Ishikawa (cell line): ENCODE measurements around the gene ASB1.

Experiments
- CEBPB ChIP-seq: IDR thresholded peaks from 2 replicates; pipeline ENCODE4 v1.6.1; 2012
- CREB1 ChIP-seq: IDR thresholded peaks from 2 replicates; pipeline ENCODE4 v1.6.1; 2012; ENCODE audit warnings: low read depth
- EGR1 ChIP-seq: IDR thresholded peaks from 2 replicates; pipeline ENCODE4 v1.6.1; 2012
- EP300 ChIP-seq: IDR thresholded peaks from 2 replicates; pipeline ENCODE4 v1.6.1; 2012; ENCODE audit warnings: borderline replicate concordance
- FOXM1 ChIP-seq: IDR thresholded peaks from 2 replicates; pipeline ENCODE4 v1.6.1; 2012; ENCODE audit warnings: low read depth, borderline replicate concordance
- MAX ChIP-seq: IDR thresholded peaks from 2 replicates; pipeline ENCODE4 v1.6.1; 2012
- RAD21 ChIP-seq: IDR thresholded peaks from 2 replicates; pipeline ENCODE4 v1.6.1; 2012; ENCODE audit warnings: low read depth
- TAF1 ChIP-seq: IDR thresholded peaks from 2 replicates; pipeline ENCODE4 v1.6.1; 2012; ENCODE audit warnings: low read depth, mild to moderate bottlenecking
- TCF12 ChIP-seq: IDR thresholded peaks from 2 replicates; pipeline ENCODE4 v1.6.1; 2012; ENCODE audit warnings: low read depth
- TEAD4 ChIP-seq: IDR thresholded peaks from 2 replicates; pipeline ENCODE4 v1.6.1; 2012
- USF1 ChIP-seq: IDR thresholded peaks from 2 replicates; pipeline ENCODE4 v1.6.1; 2012
- YY1 ChIP-seq: IDR thresholded peaks from 2 replicates; pipeline ENCODE4 v1.6.1; 2012; ENCODE audit warnings: low read depth
- ZBTB7A ChIP-seq: IDR thresholded peaks from 2 replicates; pipeline ENCODE4 v1.6.1; 2012; ENCODE audit warnings: low read depth
- TF ChIP-seq, protein P1 (sequence below): IDR thresholded peaks from 2 replicates; pipeline ENCODE4 v1.6.1; 2012; ENCODE audit warnings: low read depth, mild to moderate bottlenecking

- TF ChIP-seq, protein P1, sequence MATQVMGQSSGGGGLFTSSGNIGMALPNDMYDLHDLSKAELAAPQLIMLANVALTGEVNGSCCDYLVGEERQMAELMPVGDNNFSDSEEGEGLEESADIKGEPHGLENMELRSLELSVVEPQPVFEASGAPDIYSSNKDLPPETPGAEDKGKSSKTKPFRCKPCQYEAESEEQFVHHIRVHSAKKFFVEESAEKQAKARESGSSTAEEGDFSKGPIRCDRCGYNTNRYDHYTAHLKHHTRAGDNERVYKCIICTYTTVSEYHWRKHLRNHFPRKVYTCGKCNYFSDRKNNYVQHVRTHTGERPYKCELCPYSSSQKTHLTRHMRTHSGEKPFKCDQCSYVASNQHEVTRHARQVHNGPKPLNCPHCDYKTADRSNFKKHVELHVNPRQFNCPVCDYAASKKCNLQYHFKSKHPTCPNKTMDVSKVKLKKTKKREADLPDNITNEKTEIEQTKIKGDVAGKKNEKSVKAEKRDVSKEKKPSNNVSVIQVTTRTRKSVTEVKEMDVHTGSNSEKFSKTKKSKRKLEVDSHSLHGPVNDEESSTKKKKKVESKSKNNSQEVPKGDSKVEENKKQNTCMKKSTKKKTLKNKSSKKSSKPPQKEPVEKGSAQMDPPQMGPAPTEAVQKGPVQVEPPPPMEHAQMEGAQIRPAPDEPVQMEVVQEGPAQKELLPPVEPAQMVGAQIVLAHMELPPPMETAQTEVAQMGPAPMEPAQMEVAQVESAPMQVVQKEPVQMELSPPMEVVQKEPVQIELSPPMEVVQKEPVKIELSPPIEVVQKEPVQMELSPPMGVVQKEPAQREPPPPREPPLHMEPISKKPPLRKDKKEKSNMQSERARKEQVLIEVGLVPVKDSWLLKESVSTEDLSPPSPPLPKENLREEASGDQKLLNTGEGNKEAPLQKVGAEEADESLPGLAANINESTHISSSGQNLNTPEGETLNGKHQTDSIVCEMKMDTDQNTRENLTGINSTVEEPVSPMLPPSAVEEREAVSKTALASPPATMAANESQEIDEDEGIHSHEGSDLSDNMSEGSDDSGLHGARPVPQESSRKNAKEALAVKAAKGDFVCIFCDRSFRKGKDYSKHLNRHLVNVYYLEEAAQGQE, result no peak
- TF ChIP-seq CEBPB (no peak), RAD21 (no peak), USF1 (no peak), TCF12 (no peak), TEAD4 (no peak), TAF1 (no peak), CREB1 (no peak), FOXM1 (no peak), EP300 (no peak), ZBTB7A (no peak), MAX (no peak), YY1 (no peak), EGR1 (no peak)
Measured at GRCh38 chr2:238412067-238412767, 14.5 kb upstream of the ASB1 start.
